ENCODE measurements around the gene MEX3B.
A peak's percentile ranks its signal among the peaks of the same experiment; 100 is the strongest.

MEX3B gene

GRCh38 chr15:82040862-82041261, 5.0 kb downstream of the MEX3B start (continued):
- TF ChIP-seq ZNF335 (tag by site-specific recombination; conservative IDR thresholded peaks at IDR 0.05) (peak; percentile 79), ZNF654 (tag by site-specific recombination; IDR thresholded peaks at IDR 0.05; ENCODE audit: low read depth) (no peak), ZNF777 (tag by site-specific recombination; IDR thresholded peaks at IDR 0.05; ENCODE audit: borderline replicate concordance) (no peak), ZNF302 (tag by site-specific recombination; IDR thresholded peaks at IDR 0.05; ENCODE audit: low read depth) (no peak), ZNF791 (tag by site-specific recombination; IDR thresholded peaks at IDR 0.05) (no peak), ZNF239 (tag by site-specific recombination; IDR thresholded peaks at IDR 0.05) (no peak), ZBTB8A (tag by site-specific recombination; IDR thresholded peaks at IDR 0.05) (no peak; the same call in 1 of the 2 replicates), ZNF433 (tag by site-specific recombination; IDR thresholded peaks at IDR 0.05; ENCODE audit: low read depth) (no peak), KLF16 (tag by site-specific recombination; IDR thresholded peaks at IDR 0.05) (no peak), ZBTB20 (tag by site-specific recombination; IDR thresholded peaks at IDR 0.05) (no peak), SALL2 (tag by site-specific recombination; IDR thresholded peaks at IDR 0.05; ENCODE audit: borderline replicate concordance) (no peak), ZNF747 (tag by site-specific recombination; IDR thresholded peaks at IDR 0.05) (no peak), ZNF157 (tag by site-specific recombination; IDR thresholded peaks at IDR 0.05) (no peak), PRDM1 (tag by site-specific recombination; IDR thresholded peaks at IDR 0.05) (no peak), ZNF214 (tag by site-specific recombination; IDR thresholded peaks at IDR 0.05; ENCODE audit: borderline replicate concordance) (no peak), GLI4 (tag by site-specific recombination; IDR thresholded peaks at IDR 0.05) (no peak), ZNF404 (tag by site-specific recombination; IDR thresholded peaks at IDR 0.05) (no peak), ZNF529 (tag by site-specific recombination; IDR thresholded peaks at IDR 0.05; ENCODE audit: insufficient replicate concordance) (no peak), ZNF354C (tag by site-specific recombination; IDR thresholded peaks at IDR 0.05; ENCODE audit: borderline replicate concordance, low read depth) (no peak), ATF2 (tag by site-specific recombination; IDR thresholded peaks at IDR 0.05; ENCODE audit: low read depth) (no peak), ZNF544 (tag by site-specific recombination; IDR thresholded peaks at IDR 0.05) (no peak), ZNF558 (tag by site-specific recombination; IDR thresholded peaks at IDR 0.05) (no peak), PRDM2 (tag by site-specific recombination; IDR thresholded peaks at IDR 0.05; ENCODE audit: borderline replicate concordance) (no peak), ZNF19 (tag by site-specific recombination; IDR thresholded peaks at IDR 0.05; ENCODE audit: low read depth) (no peak), ZNF175 (tag by site-specific recombination; IDR thresholded peaks at IDR 0.05) (no peak), CTCF (tag by site-specific recombination; IDR thresholded peaks at IDR 0.05) (no peak), KLF8 (tag by site-specific recombination; IDR thresholded peaks at IDR 0.05) (peak; percentile 65; the same call in 1 of the 2 replicates), ZNF776 (tag by site-specific recombination; IDR thresholded peaks at IDR 0.05; ENCODE audit: borderline replicate concordance) (no peak), ZNF366 (tag by site-specific recombination; conservative IDR thresholded peaks at IDR 0.05) (peak; percentile 95), ZNF174 (tag by site-specific recombination; IDR thresholded peaks at IDR 0.05) (no peak), ZNF600 (tag by site-specific recombination; IDR thresholded peaks at IDR 0.05) (peak; percentile 48; the same call in 1 of the 2 replicates), RBAK (tag by site-specific recombination; IDR thresholded peaks at IDR 0.05) (no peak), ZNF121 (tag by site-specific recombination; IDR thresholded peaks at IDR 0.05) (no peak), ZNF140 (tag by site-specific recombination; IDR thresholded peaks at IDR 0.05) (no peak), ZNF785 (tag by site-specific recombination; IDR thresholded peaks at IDR 0.05) (no peak), ZNF670 (tag by site-specific recombination; IDR thresholded peaks at IDR 0.05; ENCODE audit: low read depth) (no peak)

Data from HEK293 (cell line).